GM21515 (cell line): ENCODE data around the gene NTF3.

Source experiments
- ATAC-seq: cut with Tn5 transposase; IDR thresholded peaks from one replicate; pipeline ENCODE4 v1.9.1; 2021; ENCODE audit not compliant: unreplicated experiment

Gene NTF3

DNA sequence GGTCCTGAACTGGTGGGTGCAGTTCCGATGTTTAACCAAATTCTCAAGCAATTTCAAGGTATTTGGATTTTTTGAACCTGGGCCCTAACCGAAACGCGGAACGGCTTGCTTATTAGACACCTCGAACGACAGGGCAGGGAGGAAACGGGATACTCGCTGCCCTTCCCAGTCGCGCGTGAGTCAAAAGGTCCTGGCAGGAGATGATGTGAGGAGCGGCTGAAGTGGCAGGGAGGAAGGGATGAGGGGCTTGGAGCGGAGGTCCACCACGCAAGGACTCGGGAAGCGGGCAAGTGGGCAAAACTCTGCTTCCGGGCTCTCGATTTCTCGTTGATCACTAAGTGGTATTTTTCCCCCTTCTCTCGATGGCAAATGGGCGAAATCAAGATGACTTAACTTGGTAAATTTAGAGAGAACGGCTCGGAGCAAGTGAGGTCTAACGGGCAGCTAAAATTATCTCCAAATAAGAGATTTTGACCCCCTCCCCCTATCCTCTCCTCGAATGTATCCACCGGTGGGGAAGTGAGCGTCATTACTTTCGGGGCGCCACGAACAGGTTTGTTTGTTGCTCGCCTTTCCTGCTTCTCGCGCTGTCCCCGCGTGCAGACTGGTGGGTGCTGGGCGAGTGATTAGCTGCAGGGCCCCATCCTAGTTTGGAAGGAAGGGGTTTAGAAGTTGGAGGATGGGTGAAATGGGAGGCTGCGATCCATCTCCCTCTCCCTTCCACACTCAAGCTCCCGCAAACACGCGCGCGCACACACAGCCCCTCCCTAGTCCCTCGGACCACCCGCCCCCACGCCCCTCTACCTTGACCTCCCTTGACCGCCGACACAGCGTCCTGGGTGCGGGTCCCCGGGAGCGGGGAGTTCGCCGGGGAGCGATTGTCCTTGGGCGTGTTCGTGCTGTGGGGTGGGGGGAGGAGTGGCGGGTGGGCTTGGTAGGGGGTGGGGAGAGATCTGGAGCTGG, 986 bp upstream of the NTF3 start:
- ATAC-seq = no peak

DNA sequence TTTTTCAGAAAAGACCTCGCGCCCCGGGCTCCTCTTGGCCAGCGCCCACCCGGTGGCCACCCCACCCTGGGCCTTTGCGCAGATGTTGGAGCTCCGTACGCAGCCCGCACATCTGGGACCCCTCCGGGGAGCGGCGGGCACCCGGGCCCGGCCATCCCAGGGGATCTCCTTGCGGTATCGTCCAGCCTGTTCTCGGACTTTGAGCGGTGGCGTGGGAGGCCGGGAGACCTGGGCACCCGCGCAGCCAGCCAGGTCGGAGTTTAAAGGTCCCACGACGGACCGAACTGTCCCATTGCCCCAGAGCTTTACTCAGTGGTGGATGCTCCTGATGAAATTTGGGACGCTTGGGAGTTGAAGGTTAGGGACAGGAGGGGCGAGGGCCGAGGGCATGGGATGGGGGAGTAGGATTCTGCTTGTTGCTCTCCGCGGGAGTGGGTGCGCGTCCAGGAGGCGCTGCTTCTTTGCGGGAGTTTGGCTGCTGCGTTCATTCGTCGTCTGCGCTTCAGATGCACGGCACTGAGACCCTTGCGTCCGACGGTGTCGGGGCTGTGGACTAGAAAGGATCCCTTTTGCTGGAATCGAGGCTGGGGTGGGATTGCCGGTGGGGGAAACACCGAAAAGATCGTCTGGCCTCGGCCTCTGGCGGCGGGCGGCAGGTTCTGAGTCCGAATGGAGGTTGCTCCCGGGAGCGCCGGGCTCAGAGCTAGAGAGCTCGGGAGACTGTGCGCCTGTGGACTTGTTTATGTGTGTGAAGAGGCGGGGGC, 1.4 kb downstream of the NTF3 start:
- no peak for ATAC-seq

DNA sequence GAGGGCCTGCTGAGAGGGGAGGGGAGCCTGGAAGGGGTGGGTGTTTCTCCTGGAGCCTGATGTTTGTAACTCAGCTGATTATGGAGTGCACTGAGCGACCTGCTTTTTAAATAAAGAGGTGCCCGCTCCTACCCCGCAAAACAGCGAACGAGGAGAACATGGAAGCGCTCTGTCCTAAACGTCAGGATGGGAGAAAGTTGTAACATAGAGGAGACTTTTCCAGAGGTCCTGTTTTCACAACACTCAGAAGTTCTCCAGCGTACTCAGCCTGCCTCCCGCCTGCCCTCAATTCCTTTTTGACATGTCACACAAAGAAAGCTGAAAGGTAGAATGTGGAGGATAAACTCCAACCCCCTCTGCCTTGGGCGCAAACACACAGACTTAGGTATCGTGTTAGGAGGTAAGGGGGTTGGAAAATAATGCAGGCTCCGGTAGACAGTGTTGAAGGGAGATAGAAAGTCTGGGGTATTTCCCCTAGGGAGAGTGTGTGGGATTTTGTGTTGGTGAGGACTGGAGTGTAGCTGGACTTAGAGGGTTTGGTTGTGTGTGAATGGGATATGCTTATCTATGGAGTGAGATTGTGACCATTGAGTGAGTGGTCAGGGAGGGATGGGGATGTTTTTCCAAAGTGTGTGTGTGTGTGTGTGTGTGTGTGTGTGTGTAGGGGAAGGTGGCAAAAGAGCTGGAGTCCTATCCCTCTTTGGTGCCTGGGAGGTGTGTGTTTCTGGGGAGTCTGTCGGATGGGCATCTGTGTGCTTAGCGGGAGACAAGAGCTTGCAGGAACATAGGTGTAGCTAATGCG, 2.1 kb downstream of the NTF3 start:
- no peak for ATAC-seq

DNA sequence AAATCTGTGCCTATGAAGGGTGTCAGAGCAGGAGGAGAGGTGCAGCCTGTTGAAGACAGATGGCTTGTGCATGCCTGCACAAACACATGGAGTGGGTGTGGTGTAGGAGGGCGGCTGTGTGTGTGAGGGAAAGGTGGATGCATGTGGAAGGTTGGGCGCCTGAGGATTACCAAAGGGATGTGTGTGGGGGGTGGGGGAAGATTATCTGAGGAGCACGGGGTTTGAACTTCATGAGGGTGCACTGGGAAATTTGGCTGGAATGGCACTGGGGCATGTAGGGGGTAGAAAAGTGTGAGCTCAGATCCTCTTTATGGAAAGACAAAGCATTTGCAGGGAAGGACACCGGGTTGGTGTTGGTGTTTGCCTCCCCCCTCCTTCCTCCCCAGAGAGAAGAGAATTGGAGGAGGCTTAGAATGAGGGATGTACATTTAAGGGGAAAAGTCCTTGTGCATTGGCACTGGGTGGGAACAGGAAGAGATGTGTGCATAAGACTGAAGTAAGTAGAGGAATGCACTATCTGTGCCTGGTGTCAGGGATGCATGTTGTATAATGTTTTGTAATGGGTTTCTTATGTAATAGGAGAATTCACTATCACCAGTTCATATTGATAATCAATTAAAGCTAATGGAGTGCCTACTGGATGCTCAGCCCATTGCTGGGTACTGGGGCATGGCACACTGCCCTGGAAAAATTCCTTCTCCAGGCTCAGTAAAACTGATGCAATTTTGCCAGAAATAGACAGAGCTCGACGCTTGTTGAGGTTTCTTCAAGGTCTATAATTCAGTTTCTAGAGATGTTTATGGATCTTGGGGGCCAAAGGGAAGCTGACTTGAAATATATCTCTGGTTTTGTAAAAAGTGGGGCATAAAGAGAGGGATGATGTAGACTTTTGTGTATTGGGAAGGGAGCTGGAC, 3.0 kb downstream of the NTF3 start:
- no peak for ATAC-seq

DNA sequence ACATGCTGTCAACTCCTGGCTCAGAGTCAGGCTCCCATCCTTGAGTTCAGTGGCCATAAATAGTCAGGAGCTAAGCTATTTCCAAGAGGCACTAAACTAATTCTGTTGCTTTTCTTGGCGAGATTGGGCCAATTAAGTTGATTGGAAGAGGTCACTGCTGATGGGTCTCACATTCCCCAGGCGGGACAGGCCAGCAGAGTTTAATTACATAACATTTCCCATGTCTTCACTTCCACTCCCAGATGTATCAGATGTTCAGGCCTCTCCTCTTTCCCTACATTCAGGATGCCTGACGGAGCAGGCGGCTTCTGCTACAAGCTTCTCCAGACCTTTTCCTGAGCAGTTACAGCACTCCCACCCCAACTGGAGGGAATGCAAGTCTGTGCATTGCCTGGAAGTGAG, 5.3 kb downstream of the NTF3 start:
- ATAC-seq = no peak

DNA sequence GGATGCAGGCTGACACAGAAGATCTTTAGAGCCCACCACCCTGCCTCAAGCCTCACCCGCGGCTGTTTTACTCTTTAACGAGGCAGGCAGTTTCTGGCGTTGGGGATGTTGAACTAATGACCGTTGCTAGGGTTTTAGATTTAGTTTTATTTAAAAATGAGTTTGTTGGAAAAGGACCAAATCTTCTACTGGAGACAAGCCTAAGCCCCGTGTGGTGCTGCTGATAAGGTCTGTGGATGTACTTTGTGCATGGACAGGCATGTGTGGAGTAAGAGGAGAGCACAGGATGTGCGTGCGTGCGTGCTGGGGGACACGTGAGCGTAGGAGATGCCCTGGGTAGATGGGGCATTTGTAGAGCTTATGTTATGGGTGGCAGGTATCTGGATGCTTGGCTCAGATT, 5.7 kb downstream of the NTF3 start:
- no peak for ATAC-seq

DNA sequence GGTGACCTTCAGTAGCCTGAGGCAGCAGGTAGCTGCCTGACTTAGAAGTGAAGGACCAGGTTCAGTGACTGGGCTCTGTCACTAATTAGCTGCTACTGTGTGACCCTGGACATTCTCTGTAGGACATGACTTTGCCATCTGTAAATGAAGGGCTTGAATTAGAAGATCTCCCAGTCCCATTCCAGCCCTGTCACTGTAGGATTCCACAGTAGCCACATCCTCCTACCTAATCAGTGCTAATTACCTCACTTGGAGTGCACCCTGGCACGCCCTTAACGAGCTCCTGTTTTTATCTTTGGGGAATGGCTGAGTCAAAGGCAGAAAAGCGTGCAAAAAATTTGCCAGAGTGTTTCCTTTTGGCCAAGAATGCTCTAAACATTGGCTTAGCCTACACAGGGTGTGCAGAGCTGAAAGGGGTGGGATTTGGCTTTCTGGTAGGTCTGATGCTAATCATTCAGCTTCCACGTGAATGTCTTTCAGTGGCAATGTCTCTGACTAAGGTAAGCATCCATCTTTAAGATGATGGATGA, 6.8 kb downstream of the NTF3 start:
- ATAC-seq = no peak

DNA sequence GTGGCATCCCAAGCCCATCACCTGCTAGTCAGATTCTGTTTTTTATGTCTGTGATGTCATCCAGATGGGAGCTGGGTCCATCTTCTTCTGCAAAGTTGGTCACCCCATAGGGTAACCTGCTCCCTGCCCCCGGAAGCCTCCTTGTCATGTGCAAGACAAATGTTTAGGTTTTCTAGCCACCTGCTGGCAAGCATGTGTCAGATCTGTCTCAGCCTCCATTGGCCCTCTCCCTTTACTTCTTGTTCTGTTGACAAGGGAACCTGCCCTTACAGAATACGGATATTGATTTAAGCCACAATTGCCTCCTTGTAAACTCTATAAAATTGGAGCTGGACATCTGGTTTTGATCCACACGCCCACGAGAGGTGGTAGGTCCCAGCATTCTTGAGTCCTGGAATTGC, 7.5 kb downstream of the NTF3 start:
- no peak for ATAC-seq

DNA sequence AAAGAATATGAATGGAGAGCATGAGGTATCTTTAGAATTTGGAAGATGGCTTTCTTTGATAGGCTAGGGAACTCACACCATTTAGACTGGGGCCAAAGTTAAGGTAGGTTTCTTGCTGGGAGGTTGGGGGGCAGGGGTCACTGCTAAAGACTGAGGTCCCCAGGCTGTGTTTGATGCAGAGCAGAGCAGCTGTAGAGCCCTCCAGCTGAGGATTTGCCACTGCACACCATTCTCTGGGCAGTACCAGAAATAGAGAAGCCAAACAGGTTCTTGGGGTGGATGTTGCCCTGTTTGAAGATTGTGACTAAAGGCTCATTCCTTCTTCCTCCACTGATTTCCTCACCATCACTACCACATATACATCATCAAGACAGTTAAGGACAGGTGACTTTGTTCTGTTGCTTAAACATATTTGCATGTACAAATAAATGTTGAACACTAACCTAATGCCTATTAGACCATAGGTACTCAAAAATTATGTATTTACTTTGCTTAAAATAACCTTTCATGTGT, 7.9 kb downstream of the NTF3 start:
- ATAC-seq = no peak

DNA sequence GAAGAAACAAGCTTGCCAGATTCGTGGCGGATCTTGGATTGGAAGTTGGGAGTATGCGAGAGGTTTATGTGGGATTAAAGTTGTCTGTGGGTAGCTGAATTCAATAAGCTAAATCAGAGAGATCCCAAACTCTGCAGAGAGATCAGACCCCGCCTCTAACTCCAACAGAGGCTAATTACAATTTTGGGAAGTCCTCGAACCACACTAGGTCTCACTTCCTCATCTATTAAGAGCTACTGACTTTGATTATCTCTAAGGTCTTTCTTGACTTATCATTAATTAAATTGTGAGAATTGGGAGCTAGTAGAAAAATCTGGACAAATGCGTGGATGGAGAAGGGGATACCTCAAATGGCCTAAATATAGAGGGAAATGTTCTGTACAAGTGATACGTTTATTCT, 9.1 kb downstream of the NTF3 start:
- no peak for ATAC-seq

DNA sequence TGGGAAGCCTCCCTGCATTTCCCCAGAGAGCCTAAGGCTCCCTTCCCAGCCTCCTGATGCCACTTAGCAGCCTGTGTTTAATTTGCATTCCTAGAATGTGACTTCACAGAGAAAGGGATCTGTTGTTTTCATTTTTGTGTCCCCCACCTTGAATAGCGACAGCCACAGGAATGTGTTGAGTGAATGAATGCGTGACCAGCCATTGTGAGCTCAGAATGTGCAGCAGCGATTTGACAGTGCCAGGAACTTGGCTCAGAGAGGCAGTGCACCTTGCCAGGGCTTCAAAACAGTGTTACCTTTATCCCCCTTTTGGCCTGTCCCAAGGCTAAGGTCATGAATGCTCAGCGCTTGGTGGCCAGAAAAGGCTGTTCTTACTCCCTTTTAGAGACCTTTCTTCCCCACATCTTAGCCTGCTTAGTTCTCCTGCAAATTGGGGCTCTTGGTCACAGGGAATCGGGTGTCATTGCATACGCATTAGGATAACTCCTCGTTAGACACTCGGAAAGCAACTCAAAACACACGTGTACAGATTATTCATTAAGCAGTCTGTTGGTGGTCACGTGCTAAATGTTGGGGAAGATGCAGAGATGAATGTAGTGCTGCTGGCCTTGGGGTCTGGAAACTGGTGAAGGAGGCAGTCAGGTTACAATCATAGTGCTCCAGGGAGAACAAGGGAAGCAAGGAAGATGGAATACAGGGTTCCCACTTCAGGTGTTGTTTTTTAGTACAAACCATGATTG, 9.8 kb downstream of the NTF3 start:
- no peak for ATAC-seq

DNA sequence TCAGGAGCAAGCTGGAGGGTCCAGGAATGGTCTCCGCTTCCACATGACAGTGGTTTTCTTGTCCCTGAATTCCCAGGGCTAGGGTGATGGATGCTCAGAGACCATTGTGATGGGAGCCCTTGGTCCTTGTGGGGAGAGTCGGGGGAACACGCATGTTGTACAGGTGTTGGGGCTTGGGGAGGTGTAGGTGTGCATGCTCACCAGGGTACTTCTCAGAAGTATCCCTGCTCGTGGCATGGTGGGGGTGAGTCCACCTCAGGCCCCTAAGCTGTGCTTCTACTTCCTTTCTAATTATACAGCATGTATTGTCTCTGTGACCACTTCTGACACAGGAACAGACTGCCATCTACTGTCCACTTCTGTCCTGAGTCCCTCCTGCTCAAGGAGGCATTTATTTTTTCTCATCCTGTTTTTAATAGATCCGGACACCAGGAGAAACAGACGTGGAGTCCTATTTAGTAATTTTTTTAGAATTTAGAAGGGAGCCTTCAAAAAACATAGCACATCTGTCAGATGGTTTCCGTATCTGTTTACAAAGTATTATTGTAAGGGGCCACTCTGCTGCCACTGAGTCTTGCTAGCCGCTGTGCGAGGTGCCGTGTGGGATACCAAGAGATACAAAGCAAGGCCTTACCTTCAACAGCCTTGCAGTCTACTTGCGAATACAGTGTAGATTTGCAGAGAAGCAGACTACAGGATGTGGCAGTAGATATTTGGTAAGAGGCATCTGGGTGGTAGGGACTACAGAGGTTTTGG, 10.5 kb downstream of the NTF3 start:
- ATAC-seq = no peak

DNA sequence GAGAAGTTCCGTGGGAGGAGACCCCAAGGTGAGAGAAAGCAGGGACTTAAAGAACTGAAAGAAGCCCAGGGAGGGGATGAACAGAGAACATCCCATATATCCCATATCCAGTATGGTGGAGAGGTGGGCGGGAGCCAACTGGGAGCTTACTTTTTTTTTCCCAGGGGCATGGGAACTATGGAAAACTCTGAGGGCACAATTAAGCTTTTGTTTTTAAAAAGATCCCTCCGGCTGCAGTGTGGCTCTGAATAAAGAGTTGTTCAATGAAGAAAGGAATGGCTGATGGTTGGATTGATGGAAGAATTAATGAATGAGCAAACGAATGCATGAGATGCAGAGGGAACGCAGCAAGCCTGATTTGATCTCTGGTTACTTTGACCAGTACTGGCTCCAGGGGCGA, 12.6 kb downstream of the NTF3 start:
- ATAC-seq = no peak

DNA sequence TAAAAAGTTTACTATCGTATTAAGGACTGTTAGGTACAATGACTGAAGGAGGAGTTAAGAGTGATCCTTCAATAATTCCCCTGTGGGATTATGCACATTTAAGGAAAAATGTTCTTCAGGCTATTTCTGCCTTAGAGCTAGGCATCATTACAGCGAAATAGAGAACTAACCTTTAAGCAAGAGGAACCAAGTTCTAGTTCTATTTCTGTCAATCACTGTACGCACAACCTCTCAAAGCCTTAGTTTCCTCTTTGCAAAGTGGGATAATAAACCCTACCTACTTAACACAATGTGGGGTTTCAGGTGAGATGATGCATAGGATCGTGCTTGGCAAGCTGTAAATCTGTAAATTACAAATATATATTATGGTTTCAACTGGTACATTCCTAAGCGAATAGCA, 15.4 kb downstream of the NTF3 start:
- ATAC-seq = no peak

DNA sequence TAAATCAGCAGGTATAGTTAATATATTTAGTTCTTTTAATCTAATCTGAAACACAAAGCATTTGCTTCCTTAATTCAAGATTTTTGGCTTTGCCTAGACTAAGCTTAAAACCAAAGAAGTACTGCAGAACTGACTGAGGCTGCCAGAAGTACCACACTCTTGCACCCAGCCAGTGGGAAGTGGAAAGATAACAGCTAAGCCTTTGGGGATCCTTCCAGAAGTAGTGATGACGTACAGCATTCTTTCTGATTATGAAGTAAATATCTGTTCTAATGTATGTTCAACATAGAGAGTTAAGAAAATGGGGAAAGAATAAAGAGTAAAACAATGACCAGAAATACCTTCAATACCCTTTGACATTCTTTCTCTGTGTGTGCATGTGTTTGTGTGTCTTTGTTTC, 19.3 kb downstream of the NTF3 start:
- no peak for ATAC-seq

DNA sequence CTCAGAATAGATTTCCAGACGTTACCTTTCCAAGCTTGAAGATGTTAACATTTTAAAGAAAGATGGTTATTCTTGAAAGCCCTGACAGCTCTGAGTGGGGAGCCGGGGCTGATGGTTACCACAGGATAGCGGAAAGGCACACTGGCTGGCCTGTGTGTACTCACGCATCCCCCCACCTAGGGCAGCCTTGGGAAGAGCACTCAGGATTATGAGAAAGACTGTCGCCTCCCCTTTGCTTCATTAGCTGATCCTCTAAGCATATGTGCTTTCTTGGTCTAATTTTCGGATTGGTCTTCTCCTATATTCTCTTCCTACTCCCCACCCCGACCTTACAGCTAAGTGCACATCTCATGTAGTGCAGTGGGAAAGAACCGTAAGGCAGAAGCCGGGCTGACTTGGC, 20.7 kb downstream of the NTF3 start:
- no peak for ATAC-seq

DNA sequence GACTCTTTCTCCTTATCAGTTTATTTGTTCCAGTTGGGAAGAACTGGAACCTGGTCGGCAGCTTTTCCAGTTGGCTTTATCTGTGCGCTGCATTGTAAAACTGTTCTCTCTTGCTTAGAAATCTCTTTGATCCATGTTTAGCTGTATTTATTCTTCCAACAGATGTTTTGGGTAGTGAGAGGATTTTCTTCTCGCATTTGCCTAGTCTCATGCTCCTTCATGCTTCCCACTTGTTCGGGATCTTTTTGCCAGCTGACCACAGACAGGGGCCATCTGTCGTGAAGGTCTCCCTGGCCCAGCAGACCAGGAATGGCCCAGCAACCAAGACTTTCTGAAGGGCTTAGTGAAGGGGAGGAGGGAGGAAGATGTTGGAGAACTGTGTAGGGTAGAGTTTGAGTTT, 21.6 kb downstream of the NTF3 start:
- ATAC-seq = no peak

DNA sequence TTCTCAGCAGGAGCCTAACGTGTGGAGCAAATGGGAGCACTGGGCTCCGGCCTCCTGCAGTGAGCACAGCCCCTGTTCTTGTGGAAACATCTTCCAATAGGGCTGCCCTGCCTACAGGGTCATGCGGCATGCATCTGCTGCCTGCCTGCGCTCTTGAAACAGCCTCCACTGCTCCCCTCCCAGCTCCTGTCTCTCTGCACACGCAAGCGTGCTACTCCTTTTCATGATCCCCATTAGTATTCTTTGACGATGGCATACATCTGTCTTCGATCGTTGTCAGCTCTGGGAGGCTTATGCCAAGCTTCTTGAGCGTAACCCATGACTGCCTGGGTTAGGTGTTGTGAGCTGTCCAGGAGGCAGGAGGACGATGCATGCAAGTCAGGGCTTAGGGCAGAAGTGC, 23.1 kb downstream of the NTF3 start:
- no peak for ATAC-seq

DNA sequence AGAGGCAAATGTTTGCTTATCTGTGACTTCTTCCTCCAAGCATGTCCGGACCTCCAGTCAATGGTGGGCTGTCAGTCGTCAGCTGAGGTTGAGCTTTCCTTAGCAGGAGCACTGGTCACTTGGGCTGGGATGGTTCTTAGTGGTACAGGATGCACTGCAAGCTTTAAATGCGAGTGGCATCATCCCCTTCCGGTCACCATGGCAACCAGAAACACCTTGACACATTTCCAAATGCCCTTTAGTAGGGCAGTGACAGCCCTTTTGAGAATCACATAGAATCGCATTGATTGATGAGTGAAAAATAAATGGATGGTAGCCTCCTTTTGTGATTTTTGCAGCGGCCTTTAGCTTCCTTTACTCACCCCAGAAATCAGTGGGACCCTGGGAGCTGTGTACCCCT, 24.1 kb downstream of the NTF3 start:
- ATAC-seq = no peak
